ENCODE results near the gene SLIT1.

The SLIT1 gene

GRCh38 chr10:97204826-97205679 lies 19.3 kb upstream of the SLIT1 start:
- in situ Hi-C loops (cut with MboI; ENCODE audit: low sequenced_read_pairs), result loop anchor here (10.0 kb wide), 1 partner anchor 130 kb away; no protein-coding TSS in a partner anchor

DNA sequence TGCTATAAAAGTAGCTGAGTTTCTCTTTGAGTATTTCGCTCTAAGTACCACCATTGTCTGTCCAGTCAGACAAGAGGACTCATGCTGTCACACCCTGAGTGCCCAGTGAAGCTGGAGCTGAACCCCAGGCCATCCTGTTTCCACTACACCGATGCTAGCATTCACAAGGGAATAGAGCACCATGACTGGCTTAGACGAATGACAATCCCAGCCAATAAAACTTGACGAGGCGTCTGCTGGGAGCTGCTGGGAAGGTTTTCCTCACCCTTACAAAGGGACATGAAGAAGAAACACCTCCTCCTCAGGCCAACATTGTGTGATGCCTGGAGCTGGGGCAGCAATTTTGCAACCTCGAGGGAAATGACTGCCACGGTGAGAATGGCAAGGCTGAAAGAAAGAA lies 17.5 kb upstream of the SLIT1 start:
- in situ Hi-C loops (cut with MboI; ENCODE audit: low sequenced_read_pairs), result loop anchor here (10.0 kb wide), 1 partner anchor 128 kb away; no protein-coding TSS in a partner anchor

DNA sequence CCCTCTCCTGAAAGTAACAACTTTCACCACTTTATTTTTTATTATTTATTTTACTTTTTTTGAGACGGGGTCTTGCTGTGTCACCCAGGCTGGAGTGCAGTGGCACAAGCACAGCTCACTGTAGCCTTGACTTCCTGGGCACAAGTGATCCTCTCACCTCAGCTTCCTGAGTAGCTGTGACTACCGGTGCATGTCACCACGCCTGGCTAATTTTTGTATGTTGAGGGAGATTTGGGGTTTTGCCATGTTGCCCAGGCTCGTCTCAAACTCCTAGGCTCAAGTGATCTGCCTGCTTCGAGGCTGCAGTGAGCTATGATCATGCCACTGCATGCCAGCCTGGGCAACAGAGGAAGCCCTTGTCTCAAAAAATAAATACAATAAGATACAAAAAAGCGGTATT lies 14.9 kb upstream of the SLIT1 start:
- in situ Hi-C loops (cut with MboI; ENCODE audit: low sequenced_read_pairs), result loop anchor here (10.0 kb wide), 1 partner anchor 126 kb away; no protein-coding TSS in a partner anchor

DNA sequence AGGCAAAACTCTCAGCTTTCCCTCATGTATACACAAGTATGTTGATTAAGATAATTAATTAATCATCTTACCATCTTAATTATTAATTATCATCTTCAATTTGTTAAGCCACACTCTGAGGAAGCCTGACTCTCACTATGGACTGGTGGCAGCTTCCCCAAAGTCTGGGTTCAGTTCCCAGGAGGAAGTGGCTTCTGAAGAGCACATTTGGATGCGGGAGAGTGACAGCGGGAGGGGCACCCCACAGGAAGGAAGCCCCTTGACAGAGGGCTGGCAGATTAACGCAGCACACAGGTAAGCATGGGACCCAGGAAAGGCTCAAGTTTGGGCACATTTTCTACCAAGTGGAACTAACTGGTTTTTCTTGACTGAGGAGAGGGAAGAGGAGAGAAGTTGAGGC lies 13.4 kb upstream of the SLIT1 start:
- in situ Hi-C loops (cut with MboI; ENCODE audit: low sequenced_read_pairs), result no loop called here

- in situ Hi-C loops (cut with MboI; ENCODE audit: low sequenced_read_pairs), result no loop called here
Measured at GRCh38 chr10:97197030-97197500, 11.3 kb upstream of the SLIT1 start.

DNA sequence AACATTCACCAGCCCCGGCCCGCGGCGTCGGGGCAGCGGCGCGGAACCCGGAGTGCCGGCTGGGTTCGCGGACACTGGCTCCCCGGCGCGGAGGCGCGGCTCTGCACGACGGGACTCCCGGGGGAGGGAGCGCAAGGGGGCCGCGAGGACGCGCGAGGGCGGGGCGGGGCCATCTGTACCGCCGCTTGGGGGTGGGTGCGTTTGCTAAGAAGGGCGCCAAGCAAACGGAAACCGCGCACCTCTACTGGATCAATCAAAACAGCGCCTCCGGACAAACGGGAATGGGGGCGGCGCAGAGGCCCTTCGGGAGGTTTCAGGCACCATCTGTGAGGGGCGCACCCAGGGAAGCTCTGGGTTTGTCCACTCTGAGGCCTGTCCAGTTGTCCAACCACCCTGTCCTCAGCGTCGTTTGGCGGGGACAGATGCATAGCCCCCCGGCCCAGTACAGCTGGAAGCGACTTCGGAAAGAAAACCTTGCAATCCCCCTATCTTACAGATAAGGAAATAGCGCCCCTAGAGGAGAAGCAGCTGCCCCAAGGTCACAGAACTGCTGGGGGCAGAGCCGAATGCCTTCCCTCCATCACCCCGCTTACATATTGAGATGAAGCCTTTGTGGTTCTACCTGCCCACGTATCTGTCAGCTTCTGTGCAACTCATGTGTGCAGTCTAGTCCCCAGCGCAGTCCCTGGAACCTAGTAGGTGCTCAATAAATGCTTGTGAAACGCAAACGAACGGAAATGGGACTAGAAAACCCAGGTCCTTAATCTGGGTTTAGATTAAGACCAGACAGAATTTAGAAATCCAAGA lies 10.7 kb upstream of the SLIT1 start:
- in situ Hi-C loops (cut with MboI; ENCODE audit: low sequenced_read_pairs), result no loop called here

DNA sequence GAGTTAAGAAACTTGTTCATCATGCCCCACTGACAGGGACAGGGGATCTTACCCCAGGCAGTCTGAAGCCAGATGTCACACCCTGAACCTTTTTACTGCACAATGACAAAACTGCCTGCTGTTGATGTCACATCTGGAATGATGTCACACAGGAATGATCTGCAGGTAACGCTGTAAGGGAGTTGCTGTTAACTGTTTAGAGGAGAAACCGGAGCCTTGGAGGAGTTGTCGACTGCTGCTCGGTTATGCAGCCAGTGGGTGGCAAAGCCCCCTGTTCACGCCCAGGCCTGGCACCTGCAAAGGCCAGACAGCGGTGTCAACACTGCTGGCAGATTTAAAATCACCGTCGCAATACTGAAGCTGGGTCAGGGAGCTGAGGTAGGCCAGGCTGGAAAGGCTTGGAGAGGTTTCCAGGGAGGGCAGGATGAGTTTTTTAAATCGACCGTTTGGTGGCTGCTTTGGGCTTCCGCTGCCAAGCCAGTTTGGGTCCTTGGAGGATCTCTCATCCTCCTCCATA lies 10.0 kb upstream of the SLIT1 start:
- in situ Hi-C loops (cut with MboI; ENCODE audit: low sequenced_read_pairs), result no loop called here

GRCh38 chr10:97192952-97193435 lies 7.2 kb upstream of the SLIT1 start:
- in situ Hi-C loops (cut with MboI; ENCODE audit: low sequenced_read_pairs), result no loop called here

DNA sequence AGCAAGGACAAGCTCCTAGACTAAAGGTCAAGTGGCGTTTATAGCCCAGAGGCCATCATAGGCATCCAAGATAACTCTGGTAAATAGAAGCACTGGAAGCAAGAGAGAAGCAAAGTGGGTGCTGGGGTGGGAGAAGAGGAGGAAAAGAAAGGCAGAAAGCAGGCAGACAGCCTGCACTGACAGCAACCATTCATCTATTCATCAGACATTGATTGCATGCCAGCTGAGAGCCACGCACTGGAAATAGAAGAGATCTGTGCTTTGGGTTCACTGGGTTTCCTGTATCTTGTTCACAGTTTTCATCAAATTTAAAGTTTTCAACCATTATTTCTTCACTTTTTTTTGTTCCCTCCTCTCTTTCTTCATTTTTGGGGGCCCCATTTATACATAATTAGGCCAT lies 4.7 kb upstream of the SLIT1 start:
- in situ Hi-C loops (cut with MboI; ENCODE audit: low sequenced_read_pairs), result no loop called here

DNA sequence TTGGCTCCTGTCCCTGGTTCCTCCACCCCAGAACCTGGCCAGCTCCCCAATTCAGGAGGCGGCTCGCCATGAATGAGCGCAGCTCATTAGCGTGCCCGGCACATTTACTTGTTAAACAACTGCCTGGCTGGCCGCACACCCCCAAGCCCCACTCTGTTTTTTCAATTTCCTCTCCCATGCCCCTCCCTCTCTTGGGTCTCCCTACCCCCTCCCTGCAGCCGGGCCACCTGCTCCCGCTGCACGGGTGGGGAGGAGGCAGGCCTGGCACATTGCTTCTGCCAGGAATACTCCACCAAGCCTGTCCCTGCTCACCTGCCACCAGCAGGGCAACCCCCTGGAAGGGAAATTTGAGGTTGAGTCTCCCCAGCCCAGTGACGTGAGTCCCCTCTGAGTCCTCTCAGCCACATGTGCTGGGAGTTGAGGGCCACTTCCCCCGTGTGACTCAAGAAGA lies 2.5 kb upstream of the SLIT1 start:
- in situ Hi-C loops (cut with MboI; ENCODE audit: low sequenced_read_pairs), result no loop called here

GRCh38 chr10:97186911-97187310 lies 1.2 kb upstream of the SLIT1 start:
- in situ Hi-C loops (cut with MboI; ENCODE audit: low sequenced_read_pairs), result no loop called here

GRCh38 chr10:97184971-97185325 lies 811 bp downstream of the SLIT1 start:
- in situ Hi-C loops (cut with MboI; ENCODE audit: low sequenced_read_pairs), result no loop called here

- in situ Hi-C loops (cut with MboI; ENCODE audit: low sequenced_read_pairs), result no loop called here
Measured at GRCh38 chr10:97183314-97183713, 2.4 kb downstream of the SLIT1 start.

DNA sequence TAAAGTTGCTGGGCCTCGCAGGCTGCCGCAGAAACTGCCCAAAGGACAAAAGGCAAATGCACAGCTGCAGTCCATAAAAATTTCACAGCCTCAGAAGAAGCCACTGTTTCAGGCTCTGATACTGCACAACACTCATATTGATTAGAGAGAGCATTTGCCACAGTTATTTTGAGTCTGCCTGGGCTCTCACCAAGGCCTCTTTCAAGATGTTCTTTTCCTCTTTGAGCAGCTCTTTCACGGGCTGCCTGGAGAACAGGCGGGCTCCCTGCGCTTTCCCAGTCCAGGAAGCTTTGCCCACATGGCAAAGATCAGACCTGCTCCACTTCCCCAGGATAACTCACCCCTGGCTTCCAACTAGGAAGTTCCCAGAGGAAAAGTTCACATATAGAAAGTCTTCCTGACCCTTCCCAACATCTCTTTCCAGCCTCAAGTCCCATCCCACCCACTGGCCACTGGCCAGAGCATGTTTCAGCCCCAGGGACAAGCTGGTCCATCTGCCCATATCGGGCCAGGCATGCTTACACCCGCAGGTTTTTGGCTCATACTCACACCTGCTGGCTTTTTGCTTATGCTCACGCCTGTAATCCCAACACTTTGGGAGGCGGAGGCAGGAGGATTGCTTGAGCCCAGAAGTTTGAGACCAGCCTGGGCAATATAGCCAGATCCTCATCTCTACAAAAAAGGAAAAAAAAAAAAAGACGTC lies 3.3 kb downstream of the SLIT1 start:
- in situ Hi-C loops (cut with MboI; ENCODE audit: low sequenced_read_pairs), result no loop called here

- in situ Hi-C loops (cut with MboI; ENCODE audit: low sequenced_read_pairs), result no loop called here
Measured at GRCh38 chr10:97180986-97181385, 4.8 kb downstream of the SLIT1 start.

DNA sequence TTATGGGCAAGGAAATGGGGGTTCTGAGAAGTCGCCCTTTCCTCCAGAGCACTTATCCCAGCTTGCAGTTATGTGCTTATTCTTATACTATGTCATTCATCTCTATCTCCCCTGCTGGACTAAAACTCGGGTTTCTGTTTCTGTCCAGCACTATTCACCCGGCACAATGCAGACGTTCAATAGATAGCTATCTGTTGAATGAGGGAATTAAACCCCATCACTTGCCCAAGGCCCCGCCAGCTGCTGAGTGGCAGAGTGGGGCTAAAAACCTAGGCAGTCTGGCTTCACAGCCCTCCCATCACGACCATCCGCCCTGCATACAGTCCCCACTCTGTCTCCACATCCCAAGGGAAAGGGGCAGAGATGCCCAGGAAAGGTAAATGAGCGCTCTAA lies 5.4 kb downstream of the SLIT1 start:
- in situ Hi-C loops (cut with MboI; ENCODE audit: low sequenced_read_pairs), result no loop called here

GRCh38 chr10:97179731-97180362 lies 5.9 kb downstream of the SLIT1 start:
- in situ Hi-C loops (cut with MboI; ENCODE audit: low sequenced_read_pairs), result no loop called here

DNA sequence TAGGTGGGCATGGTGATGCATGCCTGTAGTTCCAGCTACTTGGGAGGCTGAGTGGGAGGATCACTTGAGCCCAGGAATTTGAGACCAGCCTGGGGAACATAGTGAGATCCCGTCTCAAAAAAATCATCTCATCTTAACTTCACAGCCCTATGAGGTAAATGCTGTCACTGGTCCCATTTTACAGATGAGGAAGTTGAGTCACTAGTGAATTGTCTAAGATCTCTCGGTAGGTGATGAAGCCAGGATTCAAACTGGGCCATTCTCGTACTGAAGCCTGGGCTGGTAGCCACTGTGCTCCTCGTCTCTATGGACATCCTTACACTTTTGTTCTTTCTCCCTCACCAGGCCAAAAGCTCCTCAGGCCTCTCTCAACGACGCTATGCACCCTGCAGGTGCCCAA lies 6.4 kb downstream of the SLIT1 start:
- in situ Hi-C loops (cut with MboI; ENCODE audit: low sequenced_read_pairs), result no loop called here

DNA sequence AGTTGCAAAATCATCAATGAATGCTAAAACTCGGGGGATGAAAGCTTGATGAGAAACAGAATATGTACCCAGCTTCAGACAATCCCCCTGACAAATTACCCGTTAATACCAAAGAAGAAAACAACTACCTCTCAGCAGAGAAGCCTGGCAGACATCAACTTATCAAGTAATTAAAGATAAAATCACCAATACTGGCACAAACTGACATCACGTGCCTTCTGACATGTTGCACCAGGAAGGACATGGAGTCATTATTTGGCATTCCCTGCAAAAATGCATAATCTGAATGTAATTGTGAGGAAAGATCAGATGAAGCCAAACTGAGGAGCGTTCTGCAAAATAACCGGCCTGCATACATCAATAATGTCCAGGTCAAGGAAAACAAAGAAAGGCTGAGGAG lies 7.7 kb downstream of the SLIT1 start:
- in situ Hi-C loops (cut with MboI; ENCODE audit: low sequenced_read_pairs), result no loop called here

- in situ Hi-C loops (cut with MboI; ENCODE audit: low sequenced_read_pairs), result no loop called here
Measured at GRCh38 chr10:97176226-97176625, 9.5 kb downstream of the SLIT1 start.
